Endothelial cell of umbilical vein (primary cell): ENCODE results near the gene VAMP2. TPM values are rescaled to one million over a fixed set of nuclear protein-coding genes. Genes with fewer than 3 reads are reported as not detected.

Experiments
- BruUV-seq: library from RNA; stranded (reverse); fragments of 400-500 nt; replicated peaks from 2 replicates; lab custom pipeline; 2021; lab: Mats Ljungman, UMichigan
- CTCF ChIA-PET: fragments of 300-600, 350-600 bp; sonication (Branson Sonifier 250); formaldehyde crosslinking; loops from one replicate; lab custom pipeline; 2021; ENCODE audit warnings: antibody characterized with exemption, inconsistent platforms; lab: Charles Lee
- POLR2A ChIA-PET: fragments of 300-600, 350-600 bp; sonication (Branson Sonifier 250); formaldehyde crosslinking; loops from one replicate; lab custom pipeline; 2021; ENCODE audit warnings: antibody characterized with exemption, inconsistent platforms; lab: Charles Lee
- DNase-seq: peaks from one replicate; pipeline ENCODE4 v3.0.0-alpha.2; 2011; ENCODE audit warnings: low read depth, low spot score
- FAIRE-seq: peaks from 2 replicates; lab custom pipeline; 2011; peaks lifted over from hg19 to GRCh38; lab: Jason Lieb, UNC
- H2AFZ ChIP-seq: 2 replicates; pipeline ENCODE4 v1.6.0; 2012; ENCODE audit warnings: low read depth, low read length, control low read depth, inconsistent platforms
- H3K27ac ChIP-seq: 2 replicates; pipeline ENCODE4 v1.5.1; 2011; ENCODE audit warnings: low read depth, mild to moderate bottlenecking, control low read depth, low read length, moderate library complexity; ENCODE audit not compliant: insufficient read depth
- H3K27me3 ChIP-seq, 2 experiments: 2 replicates each; pipeline versions ENCODE4 v1.6.0 to v1.6.1; 2011; ENCODE audit warnings: low read length in 2 of 2, mixed read lengths in 1 of 2; ENCODE audit not compliant: control insufficient read depth in 2 of 2, insufficient read depth in 2 of 2
- H3K36me3 ChIP-seq, 2 experiments: 2 replicates in 1 of 2; 3 replicates in 1 of 2; pipeline ENCODE4 v1.5.1; 2011; ENCODE audit warnings: low read length in 2 of 2, mild to moderate bottlenecking in 1 of 2, moderate library complexity in 1 of 2; ENCODE audit not compliant: control insufficient read depth in 2 of 2, insufficient read depth in 2 of 2; ENCODE audit errors: extremely low read depth in 1 of 2
- H3K4me1 ChIP-seq: 3 replicates; pipeline ENCODE4 v1.5.1; 2011; ENCODE audit warnings: mild to moderate bottlenecking, low read length; ENCODE audit not compliant: control insufficient read depth, insufficient read depth; ENCODE audit errors: extremely low read depth
- H3K4me2 ChIP-seq: 2 replicates; pipeline ENCODE4 v1.6.1; 2011; ENCODE audit warnings: low read length, control low read depth, mixed read lengths; ENCODE audit not compliant: insufficient read depth
- H3K4me3 ChIP-seq, 3 experiments: fragments of 200-600 bp in 1 of 3; sonication (generic), shearing (Covaris generic) in 1 of 3; replicated peaks in 1 of 3; 2 replicates each; pipeline ENCODE4 v1.5.1; 2011 to 2016; ENCODE audit warnings: control low read depth in 3 of 3, low read length in 3 of 3, mild to moderate bottlenecking in 2 of 3, inconsistent platforms in 1 of 3, low read depth in 1 of 3, moderate library complexity in 1 of 3; ENCODE audit not compliant: insufficient read depth in 1 of 3
- H3K79me2 ChIP-seq: 2 replicates; pipeline ENCODE4 v1.6.0; 2012; ENCODE audit warnings: low read length, inconsistent platforms; ENCODE audit not compliant: control insufficient read depth, insufficient read depth
- H3K9ac ChIP-seq: replicated peaks from 2 replicates; pipeline ENCODE3; 2011; ENCODE audit warnings: low read length, control low read depth; ENCODE audit not compliant: insufficient read depth; ENCODE audit errors: extremely low read depth
- H3K9me1 ChIP-seq: replicated peaks from 3 replicates; pipeline ENCODE4 v1.6.0; 2011; ENCODE audit warnings: mild to moderate bottlenecking, low read length; ENCODE audit not compliant: control insufficient read depth, insufficient read depth; ENCODE audit errors: extremely low read depth
- H3K9me3 ChIP-seq: replicated peaks from 2 replicates; pipeline ENCODE4 v1.5.1; 2012; ENCODE audit warnings: low read length, inconsistent platforms; ENCODE audit not compliant: control insufficient read depth, insufficient read depth
- H4K20me1 ChIP-seq: replicated peaks from 2 replicates; pipeline ENCODE3; 2011; ENCODE audit warnings: mild to moderate bottlenecking, low read length; ENCODE audit not compliant: control insufficient read depth, insufficient read depth; ENCODE audit errors: extremely low read depth
- FOS ChIP-seq: IDR thresholded peaks from 2 replicates; pipeline ENCODE4 v1.6.1; 2011; ENCODE audit warnings: mild to moderate bottlenecking, low read length, moderate library complexity, borderline replicate concordance; ENCODE audit not compliant: insufficient read depth
- POLR2AphosphoS5 ChIP-seq: IDR thresholded peaks from 2 replicates; pipeline ENCODE4 v1.6.1; 2012; ENCODE audit warnings: low read depth, mild to moderate bottlenecking, control low read depth, low read length, moderate library complexity; ENCODE audit not compliant: insufficient read depth
- dilution Hi-C: fragments of 300-500 bp; cut with MboI; formaldehyde crosslinking; loops from one replicate; pipeline ENCODE4 v1.15.0; 2019; ENCODE audit warnings: low sequenced_read_pairs; ENCODE audit not compliant: extremely low pct_ligation_motif_present
- intact Hi-C: fragments of 100-400 bp; cut with micrococcal nuclease; formaldehyde crosslinking; loops from one replicate; pipeline ENCODE4 v1.10.0; 2022
- polyA plus RNA-seq, 4 experiments: library from polyadenylated mRNA; depleted of rRNA in 3 of 4; stranded (reverse) in 3 of 4; unstranded in 1 of 4; fragments of >200 nt; gene quantifications; 2 replicates each; pipeline versions ENCODE4 v1.2.1 to v1.2.3, GENCODE V29; 2011 to 2012; ENCODE audit warnings: missing spikeins in 1 of 4
- total RNA-seq: library from RNA; stranded (reverse); gene quantifications from 2 replicates; pipeline ENCODE4 v1.2.3, GENCODE V29; 2021
- TF ChIP-seq, protein P1 (sequence below), 2 donors: IDR thresholded peaks; 1 replicate in 1 of 2; 2 replicates in 1 of 2; pipeline ENCODE4 v1.5.1; 2011; ENCODE audit warnings: low read length in 2 of 2, mild to moderate bottlenecking in 2 of 2, moderate library complexity in 2 of 2, control low read depth in 1 of 2, inconsistent platforms in 1 of 2, low read depth in 1 of 2; ENCODE audit not compliant: insufficient read depth in 1 of 2; ENCODE audit errors: extremely low read depth in 1 of 2
- TF ChIP-seq, protein P2 (sequence below): IDR thresholded peaks from 2 replicates; pipeline ENCODE4 v1.6.1; 2011; ENCODE audit not compliant: insufficient read depth, insufficient read length

The VAMP2 gene
- total and polyA plus RNA-seq, 2 donors (not counting 3 experiments of a cell fraction or from before 2014, with no cell fraction given): 35.9 to 38.0 TPM

- Histone ChIP-seq H3K4me1 (peaks cover 38% of the 10 kb centered on the region), H3K9me1 (no peaks in the 10 kb centered on the region), H3K4me2 (no peak overlapping the region), H2AFZ (no peak overlapping the region), H3K36me3 (peaks cover 2 to 7% of the 10 kb centered on the region in 2 experiments), H3K9ac (no peak overlapping the region), H3K79me2 (peaks cover 20% of the 10 kb centered on the region), H3K4me3 (no peak overlapping the region), H3K9me3 (no peaks in the 10 kb centered on the region), H4K20me1 (no peaks in the 10 kb centered on the region), H3K27me3 (no peaks in the 10 kb centered on the region), H3K27ac (peak overlapping the region; percentile 1)
- intact Hi-C loops (loop anchor here (1.0 to 2.0 kb wide), 2 partner anchors 38 to 78 kb away; no protein-coding TSS in a partner anchor), dilution Hi-C loops (no loop called here)
- TF ChIP-seq, protein P1, sequence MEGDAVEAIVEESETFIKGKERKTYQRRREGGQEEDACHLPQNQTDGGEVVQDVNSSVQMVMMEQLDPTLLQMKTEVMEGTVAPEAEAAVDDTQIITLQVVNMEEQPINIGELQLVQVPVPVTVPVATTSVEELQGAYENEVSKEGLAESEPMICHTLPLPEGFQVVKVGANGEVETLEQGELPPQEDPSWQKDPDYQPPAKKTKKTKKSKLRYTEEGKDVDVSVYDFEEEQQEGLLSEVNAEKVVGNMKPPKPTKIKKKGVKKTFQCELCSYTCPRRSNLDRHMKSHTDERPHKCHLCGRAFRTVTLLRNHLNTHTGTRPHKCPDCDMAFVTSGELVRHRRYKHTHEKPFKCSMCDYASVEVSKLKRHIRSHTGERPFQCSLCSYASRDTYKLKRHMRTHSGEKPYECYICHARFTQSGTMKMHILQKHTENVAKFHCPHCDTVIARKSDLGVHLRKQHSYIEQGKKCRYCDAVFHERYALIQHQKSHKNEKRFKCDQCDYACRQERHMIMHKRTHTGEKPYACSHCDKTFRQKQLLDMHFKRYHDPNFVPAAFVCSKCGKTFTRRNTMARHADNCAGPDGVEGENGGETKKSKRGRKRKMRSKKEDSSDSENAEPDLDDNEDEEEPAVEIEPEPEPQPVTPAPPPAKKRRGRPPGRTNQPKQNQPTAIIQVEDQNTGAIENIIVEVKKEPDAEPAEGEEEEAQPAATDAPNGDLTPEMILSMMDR (IDR thresholded peaks at IDR 0.05; ENCODE audit: extremely low read depth in 1 of 2, insufficient read depth in 1 of 2, low read depth in 1 of 2, low read length in 2 of 2): peak; percentile 73 to 87
- TF ChIP-seq POLR2AphosphoS5: peak; percentile 25
- TF ChIP-seq, protein P2, sequence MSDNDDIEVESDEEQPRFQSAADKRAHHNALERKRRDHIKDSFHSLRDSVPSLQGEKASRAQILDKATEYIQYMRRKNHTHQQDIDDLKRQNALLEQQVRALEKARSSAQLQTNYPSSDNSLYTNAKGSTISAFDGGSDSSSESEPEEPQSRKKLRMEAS: no peak
- no peak for TF ChIP-seq FOS
- FAIRE-seq (peak; percentile 87), DNase-seq (peak; percentile 90)
- POLR2A ChIA-PET: interaction anchor here (1.0 to 3.9 kb wide), 2 partner anchors 15 to 39 kb away, joined by 3 to 33 read pairs; no protein-coding TSS in a partner anchor
- no TSS peak for BruUV-seq
- CTCF ChIA-PET: interaction anchor here (0.6 to 6.3 kb wide), 14 partner anchors 15 to 98 kb away, joined by 3 to 72 read pairs (median 3); partner anchors contain the start of gene HES7
Observed at GRCh38 chr17:8158267-8159031, 4.3 kb downstream of the VAMP2 start.
